ENCODE measurements around the gene GPT2. TPM values are rescaled to one million over a fixed set of nuclear protein-coding genes. Genes with fewer than 3 reads are reported as not detected.

GPT2 gene
- polyA plus RNA-seq, 3 donors: 0.98 to 1.5 (median 1.4) TPM

DNA sequence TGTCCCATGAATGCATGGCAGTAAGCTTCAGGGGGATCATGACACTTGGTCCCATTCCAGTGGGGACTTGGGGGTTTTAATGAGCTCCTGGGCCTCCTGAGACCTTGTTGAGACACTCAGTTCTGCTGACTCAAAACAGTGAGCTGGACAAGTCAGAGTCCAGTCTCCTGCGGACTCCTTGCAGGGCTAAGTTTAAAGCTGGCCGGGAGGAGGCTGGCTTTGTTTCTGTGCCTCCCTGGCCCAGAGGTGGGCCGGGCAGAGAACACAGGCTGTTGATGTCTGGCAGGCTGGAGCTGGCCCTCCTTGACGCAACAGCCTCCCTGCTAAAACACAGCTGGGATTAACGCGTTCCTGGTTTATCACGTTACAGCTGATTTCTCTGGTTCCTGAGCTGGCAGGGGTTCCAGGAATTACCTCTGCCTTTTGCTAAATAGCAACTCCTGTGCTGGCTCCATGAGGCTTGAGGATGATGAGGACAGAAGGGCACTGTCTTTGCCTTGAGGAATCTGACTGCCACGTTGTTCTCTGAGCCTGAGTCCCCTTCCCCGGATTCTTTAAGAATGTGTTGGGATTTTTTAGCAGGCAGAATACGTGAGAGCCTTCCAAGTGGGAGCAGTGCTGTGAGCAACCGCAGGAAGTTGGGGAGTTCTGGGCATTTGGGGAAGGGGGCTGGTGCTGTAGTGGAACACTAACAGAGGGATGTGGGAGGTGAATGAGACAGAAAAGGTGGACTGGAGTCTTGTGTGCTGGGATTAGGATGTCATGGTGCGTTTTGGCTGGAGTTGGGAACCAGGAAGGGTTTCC lies 2.0 kb downstream of the GPT2 start:
- Histone ChIP-seq H3K9ac (ENCODE audit: insufficient read depth, low read length, poor library complexity, severe bottlenecking) (no peak overlapping the region), H3K36me3 (replicated peaks in 1 of 2; ENCODE audit: control insufficient read depth in 1 of 2, insufficient read depth in 2 of 2, low read length in 2 of 2) (no peaks in the 10 kb centered on the region), H3K79me2 (ENCODE audit: insufficient read depth, low read length) (peaks cover 9% of the 10 kb centered on the region), H3K9me3 (replicated peaks in 1 of 2; ENCODE audit: control insufficient read depth in 1 of 2, insufficient read depth in 1 of 2, low read length in 2 of 2) (no peaks in the 10 kb centered on the region), H3K27me3 (ENCODE audit: control insufficient read depth in 2 of 2, insufficient read depth in 2 of 2, low read length in 2 of 2) (no peaks in the 10 kb centered on the region), H3K27ac (ENCODE audit: low read depth in 1 of 2, low read length in 2 of 2) (no peak overlapping the region), H3K4me1 (ENCODE audit: control insufficient read depth in 1 of 2, insufficient read depth in 2 of 2, low read length in 2 of 2) (peaks cover 25 to 40% of the 10 kb centered on the region in 2 donors), H4K20me1 (ENCODE audit: insufficient read depth, low read length) (no peaks in the 10 kb centered on the region), H2AFZ (ENCODE audit: insufficient read depth, low read depth, low read length, poor library complexity, severe bottlenecking) (no peak overlapping the region), H3K4me2 (replicated peaks; ENCODE audit: extremely low read depth, low read length, poor library complexity, severe bottlenecking) (no peak overlapping the region), H3K4me3 (replicated peaks in 1 of 3; ENCODE audit: low read depth in 2 of 3, low read length in 3 of 3) (no peak overlapping the region)
- H3K4me1 Mint-ChIP-seq: peaks cover 37% of the 10 kb centered on the region
- no peaks in the 10 kb centered on the region for H3K9me3 Mint-ChIP-seq
- H3K27me3 Mint-ChIP-seq (ENCODE audit: low read depth in 3 of 3): peaks cover 2 to 10% (median 9%) of the 10 kb centered on the region in 3 donors
- no peak overlapping the region for H3K27ac Mint-ChIP-seq
- no peak overlapping the region for H3K4me3 Mint-ChIP-seq
- WGBS (ENCODE audit: insufficient coverage): 85% methylated on average over 12 of the region's 12 CpGs
- intact Hi-C loops (cut with micrococcal nuclease): loop anchor here in 1 of 2 donors (5.0 kb wide), 1 partner anchor 34 kb away; no protein-coding TSS in a partner anchor
- TF ChIP-seq, protein P1, sequence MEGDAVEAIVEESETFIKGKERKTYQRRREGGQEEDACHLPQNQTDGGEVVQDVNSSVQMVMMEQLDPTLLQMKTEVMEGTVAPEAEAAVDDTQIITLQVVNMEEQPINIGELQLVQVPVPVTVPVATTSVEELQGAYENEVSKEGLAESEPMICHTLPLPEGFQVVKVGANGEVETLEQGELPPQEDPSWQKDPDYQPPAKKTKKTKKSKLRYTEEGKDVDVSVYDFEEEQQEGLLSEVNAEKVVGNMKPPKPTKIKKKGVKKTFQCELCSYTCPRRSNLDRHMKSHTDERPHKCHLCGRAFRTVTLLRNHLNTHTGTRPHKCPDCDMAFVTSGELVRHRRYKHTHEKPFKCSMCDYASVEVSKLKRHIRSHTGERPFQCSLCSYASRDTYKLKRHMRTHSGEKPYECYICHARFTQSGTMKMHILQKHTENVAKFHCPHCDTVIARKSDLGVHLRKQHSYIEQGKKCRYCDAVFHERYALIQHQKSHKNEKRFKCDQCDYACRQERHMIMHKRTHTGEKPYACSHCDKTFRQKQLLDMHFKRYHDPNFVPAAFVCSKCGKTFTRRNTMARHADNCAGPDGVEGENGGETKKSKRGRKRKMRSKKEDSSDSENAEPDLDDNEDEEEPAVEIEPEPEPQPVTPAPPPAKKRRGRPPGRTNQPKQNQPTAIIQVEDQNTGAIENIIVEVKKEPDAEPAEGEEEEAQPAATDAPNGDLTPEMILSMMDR (IDR thresholded peaks at IDR 0.05): no peak
- H3K36me3 Mint-ChIP-seq: peaks cover 0 to 5% of the 10 kb centered on the region in 2 donors
- no peak for DNase-seq

DNA sequence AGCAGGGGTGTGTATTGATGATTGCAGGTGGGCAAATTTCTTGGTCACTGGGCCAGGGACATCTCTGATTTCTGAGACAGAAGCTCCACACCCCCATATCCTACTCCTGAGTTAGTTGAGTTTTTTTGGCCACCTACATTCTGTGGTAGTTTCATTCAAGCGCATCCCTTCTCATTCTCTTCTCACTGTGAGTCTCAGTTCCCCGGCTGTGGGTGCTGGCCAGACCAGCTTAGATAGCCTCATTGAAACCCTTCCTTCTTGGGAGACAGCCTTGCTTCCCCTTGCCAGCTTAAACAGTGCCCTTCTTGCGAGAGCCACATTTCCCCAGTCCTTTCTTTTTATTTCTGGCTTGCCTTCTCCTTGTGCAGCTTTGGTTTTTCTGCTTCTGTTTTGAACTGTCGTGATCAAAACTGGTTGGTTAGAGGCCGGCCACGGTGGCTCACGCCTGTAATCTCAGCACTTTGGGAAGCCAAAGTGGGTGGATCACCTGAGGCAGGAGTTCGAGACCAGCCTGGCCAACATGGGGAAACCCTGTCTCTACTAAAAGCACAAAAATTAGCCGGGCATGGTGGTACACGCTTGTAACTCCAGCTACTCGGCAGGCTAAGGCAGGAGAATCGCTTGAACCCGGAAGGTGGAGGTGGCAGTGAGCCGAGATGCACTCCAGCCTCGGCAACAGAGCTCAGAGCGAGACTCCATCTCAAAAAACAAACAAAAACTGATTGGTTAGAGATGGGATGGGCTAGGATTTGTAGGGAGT lies 2.8 kb downstream of the GPT2 start:
- DNase-seq: no peak
- Histone ChIP-seq H2AFZ (ENCODE audit: insufficient read depth, low read depth, low read length, poor library complexity, severe bottlenecking) (no peak overlapping the region), H3K9ac (ENCODE audit: insufficient read depth, low read length, poor library complexity, severe bottlenecking) (no peak overlapping the region), H3K27me3 (ENCODE audit: control insufficient read depth in 2 of 2, insufficient read depth in 2 of 2, low read length in 2 of 2) (no peaks in the 10 kb centered on the region), H3K9me3 (replicated peaks in 1 of 2; ENCODE audit: control insufficient read depth in 1 of 2, insufficient read depth in 1 of 2, low read length in 2 of 2) (no peaks in the 10 kb centered on the region), H3K4me1 (ENCODE audit: control insufficient read depth in 1 of 2, insufficient read depth in 2 of 2, low read length in 2 of 2) (peaks cover 25 to 40% of the 10 kb centered on the region in 2 donors), H3K4me2 (replicated peaks; ENCODE audit: extremely low read depth, low read length, poor library complexity, severe bottlenecking) (no peak overlapping the region), H3K36me3 (replicated peaks in 1 of 2; ENCODE audit: control insufficient read depth in 1 of 2, insufficient read depth in 2 of 2, low read length in 2 of 2) (no peaks in the 10 kb centered on the region), H3K79me2 (ENCODE audit: insufficient read depth, low read length) (peaks cover 9% of the 10 kb centered on the region), H4K20me1 (ENCODE audit: insufficient read depth, low read length) (no peaks in the 10 kb centered on the region), H3K27ac (ENCODE audit: low read depth in 1 of 2, low read length in 2 of 2) (no peak overlapping the region), H3K4me3 (replicated peaks in 1 of 3; ENCODE audit: low read depth in 2 of 3, low read length in 3 of 3) (no peak overlapping the region)
- H3K36me3 Mint-ChIP-seq: peaks cover 0 to 5% of the 10 kb centered on the region in 2 donors
- peaks cover 2 to 10% (median 9%) of the 10 kb centered on the region in 3 donors for H3K27me3 Mint-ChIP-seq (ENCODE audit: low read depth in 3 of 3)
- H3K9me3 Mint-ChIP-seq: no peaks in the 10 kb centered on the region
- intact Hi-C loops (cut with micrococcal nuclease): loop anchor here in 1 of 2 donors (5.0 kb wide), 1 partner anchor 35 kb away; no protein-coding TSS in a partner anchor
- TF ChIP-seq, protein P1 (IDR thresholded peaks at IDR 0.05): no peak
- no peak overlapping the region for H3K27ac Mint-ChIP-seq
- H3K4me3 Mint-ChIP-seq: no peak overlapping the region
- WGBS (ENCODE audit: insufficient coverage): 84% methylated on average over 7 of the region's 16 CpGs
- H3K4me1 Mint-ChIP-seq: peaks cover 42% of the 10 kb centered on the region
